ENCODE measurements around the gene SDF2.

Gene SDF2, protein sequence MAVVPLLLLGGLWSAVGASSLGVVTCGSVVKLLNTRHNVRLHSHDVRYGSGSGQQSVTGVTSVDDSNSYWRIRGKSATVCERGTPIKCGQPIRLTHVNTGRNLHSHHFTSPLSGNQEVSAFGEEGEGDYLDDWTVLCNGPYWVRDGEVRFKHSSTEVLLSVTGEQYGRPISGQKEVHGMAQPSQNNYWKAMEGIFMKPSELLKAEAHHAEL

DNA sequence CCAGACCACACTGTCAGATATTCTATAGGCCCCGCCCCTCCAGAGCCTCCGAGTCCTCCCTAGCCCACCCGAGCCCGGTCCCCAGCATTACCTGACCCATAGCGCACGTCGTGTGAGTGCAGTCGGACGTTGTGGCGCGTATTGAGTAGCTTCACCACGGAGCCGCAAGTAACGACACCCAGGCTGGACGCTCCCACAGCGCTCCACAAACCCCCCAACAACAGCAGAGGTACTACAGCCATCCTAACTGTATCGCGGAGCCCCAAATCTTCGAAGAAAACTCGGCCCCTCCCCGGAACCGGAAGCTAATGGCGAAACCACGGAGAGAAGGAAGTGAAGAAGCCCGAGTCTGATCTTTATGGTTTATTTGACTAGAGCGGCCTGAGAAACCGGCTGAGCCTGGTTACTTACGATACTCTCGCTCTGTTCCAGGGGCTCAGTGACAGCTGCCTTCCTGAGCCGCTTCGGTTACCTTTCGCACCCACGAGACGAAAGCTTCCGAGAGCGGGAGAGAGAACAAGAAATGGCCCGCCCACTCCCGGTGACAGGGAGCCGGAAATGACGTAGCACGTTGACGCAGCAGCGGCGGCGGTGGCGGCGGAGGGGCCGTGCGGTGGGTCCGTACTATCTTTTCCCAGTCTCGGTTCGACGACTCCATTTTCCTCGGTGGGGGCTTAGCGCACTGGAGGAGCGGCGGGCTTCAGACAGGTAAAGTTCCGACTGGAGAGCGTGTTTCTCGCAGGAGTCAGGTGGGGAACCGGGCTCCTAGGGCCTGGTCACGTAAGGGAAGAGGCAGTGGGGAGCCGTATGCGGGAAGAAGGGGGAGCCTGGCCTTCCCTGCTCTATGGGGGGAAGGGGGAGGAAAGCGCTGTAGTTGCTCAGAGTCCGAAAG, at the start of gene SDF2, which contains the start of gene SUPT6H:
TSS of gene SDF2 (minus strand) at position 272 of the 892 bp plus-strand sequence. CDS start at position 242, 30 bp downstream.
TSS of gene SUPT6H (plus strand) at position 571 of the 892 bp plus-strand sequence. CDS start 11,197 bp downstream, outside the sequence.
- no peaks in the 10 kb centered on the region for H3K27me3 ChIP-seq (ENCODE audit: control insufficient read depth, insufficient read depth, low read length)
- peaks cover 15% of the 10 kb centered on the region for H3K4me1 ChIP-seq (ENCODE audit: control insufficient read depth, insufficient read depth, low read length)
- H3K4me3 ChIP-seq (ENCODE audit: low read length): peak within 1 kb of the TSS; percentile 52
- H3K9ac ChIP-seq (ENCODE audit: low read length): peak within 1 kb of the TSS; percentile 97
- no peaks in the 10 kb centered on the region for H3K9me3 ChIP-seq (ENCODE audit: control insufficient read depth, low read length)
- H3K36me3 ChIP-seq (ENCODE audit: control insufficient read depth, insufficient read depth, low read length): no peaks in the 10 kb centered on the region

DNA sequence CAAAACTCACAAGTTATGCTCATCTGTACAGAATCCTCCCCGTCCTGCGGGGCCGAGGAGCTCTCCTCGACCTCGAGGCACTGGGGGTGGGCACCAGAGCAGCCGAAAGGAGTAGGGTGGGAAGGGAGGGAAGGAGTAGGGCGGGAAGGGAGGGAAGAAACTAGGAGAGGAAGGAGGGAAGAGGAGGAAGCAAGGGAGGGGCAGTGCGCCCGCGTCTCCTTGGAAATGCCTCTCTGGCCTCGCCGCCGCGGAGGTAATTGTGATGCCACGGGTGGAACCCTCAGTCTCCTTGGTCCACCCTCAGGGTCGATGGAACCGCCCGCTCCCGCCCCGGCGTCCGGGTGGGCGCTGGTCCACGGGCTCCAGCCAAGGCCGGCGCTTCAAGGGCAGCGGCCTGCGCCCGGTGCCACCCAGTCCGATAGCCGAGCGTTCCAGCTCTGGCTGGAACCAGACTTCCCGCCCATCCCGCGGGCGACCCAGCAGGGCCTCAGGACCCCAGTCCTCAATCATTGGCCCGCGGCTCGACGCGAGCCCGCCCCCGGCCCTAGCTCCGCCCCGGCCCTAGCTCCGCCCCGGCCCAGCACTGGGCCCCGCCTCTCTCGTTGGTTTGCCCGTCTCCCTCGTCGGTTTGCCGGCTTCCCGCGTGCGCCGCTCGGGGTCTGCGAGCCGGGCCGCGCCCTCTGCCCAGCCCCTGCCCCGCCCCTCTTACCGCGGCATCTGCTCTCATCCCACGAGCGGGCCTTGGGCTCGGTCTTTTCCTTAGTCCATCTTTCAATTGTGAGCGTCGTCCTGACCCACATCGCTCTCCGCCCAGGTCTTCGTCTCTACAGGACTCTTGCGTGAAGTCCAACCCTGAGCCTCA, 49.4 kb upstream of the SDF2 start:
- Histone ChIP-seq H3K9ac (ENCODE audit: low read length) (peak overlapping the region; percentile 45), H3K27me3 (ENCODE audit: control insufficient read depth, insufficient read depth, low read length) (no peaks in the 10 kb centered on the region), H3K4me1 (ENCODE audit: control insufficient read depth, insufficient read depth, low read length) (peaks cover 36% of the 10 kb centered on the region), H3K4me3 (ENCODE audit: low read length) (peak overlapping the region; percentile 19), H3K9me3 (ENCODE audit: control insufficient read depth, low read length) (no peaks in the 10 kb centered on the region), H3K36me3 (ENCODE audit: control insufficient read depth, insufficient read depth, low read length) (no peaks in the 10 kb centered on the region)

DNA sequence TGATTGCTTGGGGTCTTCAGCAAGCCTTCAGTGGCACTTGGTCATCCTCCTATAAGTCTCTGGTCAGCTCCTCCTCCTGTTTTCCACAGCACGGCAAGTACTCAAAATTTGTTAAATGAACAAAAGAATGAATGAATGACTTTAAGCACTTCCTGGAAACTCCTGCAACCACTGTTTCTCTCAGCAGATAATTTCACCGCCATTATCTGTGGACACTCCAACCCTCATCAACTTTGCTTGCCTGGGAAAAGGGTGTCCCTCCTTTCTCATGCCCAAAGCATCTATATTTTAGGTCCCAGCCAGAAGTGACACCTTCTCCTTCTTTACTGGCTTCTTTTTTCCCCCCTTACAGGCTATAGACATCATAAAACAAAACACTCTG, 45.6 kb upstream of the SDF2 start:
- peaks cover 33% of the 10 kb centered on the region for H3K4me1 ChIP-seq (ENCODE audit: control insufficient read depth, insufficient read depth, low read length)
- H3K9me3 ChIP-seq (ENCODE audit: control insufficient read depth, low read length): no peaks in the 10 kb centered on the region
- no peaks in the 10 kb centered on the region for H3K27me3 ChIP-seq (ENCODE audit: control insufficient read depth, insufficient read depth, low read length)
- no peak overlapping the region for H3K4me3 ChIP-seq (ENCODE audit: low read length)
- H3K9ac ChIP-seq (ENCODE audit: low read length): no peak overlapping the region
- peaks cover 10% of the 10 kb centered on the region for H3K36me3 ChIP-seq (ENCODE audit: control insufficient read depth, insufficient read depth, low read length)

DNA sequence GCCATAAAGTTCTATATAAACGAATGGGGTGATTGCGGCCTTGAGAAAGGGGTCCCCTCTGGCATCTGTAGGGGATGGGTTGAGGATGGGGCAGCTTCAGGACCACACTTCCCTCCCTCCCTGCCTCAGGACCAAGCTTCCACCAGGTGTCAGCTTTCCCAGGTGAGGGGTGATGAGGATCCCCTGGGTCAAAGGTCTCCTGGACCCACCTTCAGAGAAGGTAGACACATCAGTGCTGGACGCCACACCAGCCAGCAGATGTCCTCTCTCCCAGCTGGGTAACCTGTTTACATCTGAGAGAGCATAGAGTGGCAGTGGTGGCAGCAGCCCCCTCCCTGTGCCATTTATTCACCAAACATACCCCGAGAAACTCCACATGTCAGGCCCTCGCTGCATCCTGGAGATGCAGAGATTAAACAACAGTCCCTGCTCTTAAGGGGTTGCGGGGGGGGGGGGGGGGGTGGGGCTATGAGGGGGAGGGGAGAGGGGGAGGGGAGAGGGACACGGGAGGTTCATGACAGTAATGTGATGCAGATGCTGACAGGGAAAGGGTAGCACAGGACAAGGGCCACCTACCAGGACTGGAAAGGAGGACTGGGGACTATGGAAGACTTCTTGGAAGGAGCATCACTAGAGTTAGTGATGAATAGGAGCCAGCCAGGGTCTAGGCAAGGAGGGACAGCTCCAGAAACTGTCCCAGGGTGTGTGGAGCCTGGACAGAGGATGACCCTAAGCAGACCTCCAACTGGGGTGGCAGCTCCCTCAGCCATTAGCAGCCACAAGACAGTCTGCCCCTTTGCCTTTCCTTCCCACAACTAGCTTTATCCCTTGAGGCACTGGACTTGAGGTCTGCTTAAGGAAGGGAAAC, 45.0 kb upstream of the SDF2 start:
- H3K9ac ChIP-seq (ENCODE audit: low read length): no peak overlapping the region
- no peak overlapping the region for H3K4me3 ChIP-seq (ENCODE audit: low read length)
- peaks cover 12% of the 10 kb centered on the region for H3K36me3 ChIP-seq (ENCODE audit: control insufficient read depth, insufficient read depth, low read length)
- H3K27me3 ChIP-seq (ENCODE audit: control insufficient read depth, insufficient read depth, low read length): no peaks in the 10 kb centered on the region
- H3K9me3 ChIP-seq (ENCODE audit: control insufficient read depth, low read length): no peaks in the 10 kb centered on the region
- peaks cover 27% of the 10 kb centered on the region for H3K4me1 ChIP-seq (ENCODE audit: control insufficient read depth, insufficient read depth, low read length)

DNA sequence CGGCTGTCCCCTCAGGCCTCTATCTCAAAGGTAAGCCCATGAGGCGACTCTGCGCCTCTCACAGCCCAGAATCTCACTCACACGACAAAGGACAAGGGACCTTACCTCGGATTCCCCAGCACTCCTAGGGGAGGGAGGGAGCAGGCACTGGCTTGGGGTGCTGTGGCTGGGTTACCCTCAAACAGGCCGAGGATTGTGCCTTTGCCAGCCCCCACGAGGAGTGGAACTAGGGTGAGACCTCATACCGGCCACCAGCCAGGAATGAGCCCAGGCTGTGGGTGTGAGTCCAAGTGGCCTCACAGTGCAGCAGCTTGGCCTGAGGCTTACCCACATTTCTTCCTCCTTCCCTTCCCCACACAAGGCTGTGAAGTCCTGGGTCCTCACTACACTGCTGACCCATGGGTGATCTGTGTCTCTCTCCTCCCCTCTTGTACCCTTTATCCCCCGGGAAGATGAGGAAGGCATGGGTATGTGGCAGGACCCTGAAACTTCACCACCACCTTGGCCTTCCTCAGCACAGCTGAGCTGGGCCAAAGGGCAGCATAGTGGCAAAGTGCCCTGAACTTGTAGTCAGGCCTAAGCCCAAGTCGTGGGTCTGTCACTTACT, 44.1 kb upstream of the SDF2 start:
- no peak overlapping the region for H3K4me3 ChIP-seq (ENCODE audit: low read length)
- H3K4me1 ChIP-seq (ENCODE audit: control insufficient read depth, insufficient read depth, low read length): peaks cover 21% of the 10 kb centered on the region
- no peak overlapping the region for H3K9ac ChIP-seq (ENCODE audit: low read length)
- H3K9me3 ChIP-seq (ENCODE audit: control insufficient read depth, low read length): no peaks in the 10 kb centered on the region
- H3K36me3 ChIP-seq (ENCODE audit: control insufficient read depth, insufficient read depth, low read length): peaks cover 21% of the 10 kb centered on the region
- H3K27me3 ChIP-seq (ENCODE audit: control insufficient read depth, insufficient read depth, low read length): no peaks in the 10 kb centered on the region

DNA sequence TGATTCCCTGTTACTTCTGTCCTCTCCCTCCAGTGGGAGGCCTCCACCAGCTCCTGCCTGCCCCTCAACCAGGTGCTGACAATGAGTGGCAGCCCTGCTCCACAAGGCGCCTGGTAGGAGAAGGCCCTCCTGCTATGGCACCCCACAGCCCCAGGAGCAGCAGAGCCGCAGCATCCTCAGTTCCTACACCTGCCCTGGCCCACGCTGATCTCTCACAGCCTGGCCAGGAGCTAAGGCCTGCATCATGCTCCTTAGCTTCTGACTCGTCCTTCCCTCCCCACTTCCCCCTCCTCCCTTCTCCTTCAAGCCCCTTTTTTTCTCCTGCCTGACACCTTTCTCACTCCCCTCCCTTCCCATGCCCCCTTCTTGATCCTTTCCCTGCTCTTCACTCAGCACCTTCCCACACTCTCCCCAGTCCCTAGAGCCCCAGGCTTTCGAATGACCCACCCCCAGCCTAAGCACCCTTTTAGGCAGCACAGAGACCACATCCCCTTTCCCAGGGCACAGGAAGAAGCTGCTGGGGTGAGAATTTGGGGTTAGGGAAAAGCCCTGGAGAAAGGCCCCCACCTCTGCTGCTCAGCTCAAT, 43.5 kb upstream of the SDF2 start:
- Histone ChIP-seq H3K9ac (ENCODE audit: low read length) (no peak overlapping the region), H3K27me3 (ENCODE audit: control insufficient read depth, insufficient read depth, low read length) (no peaks in the 10 kb centered on the region)

DNA sequence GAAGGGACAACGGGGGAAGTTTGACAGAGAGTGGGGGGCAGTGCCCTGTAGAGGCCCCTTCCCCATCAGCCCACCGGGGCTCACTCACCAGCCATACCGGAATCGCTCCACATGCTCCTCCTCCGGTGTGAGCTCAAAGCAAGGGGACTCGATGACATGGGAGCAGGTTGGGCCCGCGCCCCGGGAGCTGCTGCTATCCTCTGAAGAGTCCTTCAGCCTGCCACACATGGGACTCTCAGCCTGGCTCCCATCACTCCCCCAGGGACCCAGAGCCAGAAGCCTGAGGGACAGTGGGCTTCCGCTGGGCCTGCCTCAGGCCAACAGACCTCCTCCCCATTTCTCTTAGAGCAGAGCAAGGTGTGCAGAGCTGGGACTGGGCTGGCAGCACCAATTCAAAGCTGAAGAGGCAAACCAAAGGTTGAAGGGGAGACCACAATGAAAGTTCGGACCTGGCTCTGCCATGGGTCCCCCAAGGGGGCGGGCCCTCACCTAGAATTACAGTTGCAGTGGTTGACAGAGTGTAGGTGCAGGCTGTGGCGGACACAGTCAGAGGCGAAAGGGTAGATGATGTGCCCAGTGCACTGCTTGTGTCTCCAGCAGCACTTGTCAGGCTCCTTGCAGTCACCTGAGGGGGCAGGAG, 42.6 kb upstream of the SDF2 start:
- peaks cover 36% of the 10 kb centered on the region for H3K36me3 ChIP-seq (ENCODE audit: control insufficient read depth, insufficient read depth, low read length)

More for the DNA sequence above, 43.5 kb upstream of the SDF2 start:
- peaks cover 27% of the 10 kb centered on the region for H3K36me3 ChIP-seq (ENCODE audit: control insufficient read depth, insufficient read depth, low read length)
- H3K4me3 ChIP-seq (ENCODE audit: low read length): no peak overlapping the region
- H3K4me1 ChIP-seq (ENCODE audit: control insufficient read depth, insufficient read depth, low read length): peaks cover 18% of the 10 kb centered on the region
- no peaks in the 10 kb centered on the region for H3K9me3 ChIP-seq (ENCODE audit: control insufficient read depth, low read length)

DNA sequence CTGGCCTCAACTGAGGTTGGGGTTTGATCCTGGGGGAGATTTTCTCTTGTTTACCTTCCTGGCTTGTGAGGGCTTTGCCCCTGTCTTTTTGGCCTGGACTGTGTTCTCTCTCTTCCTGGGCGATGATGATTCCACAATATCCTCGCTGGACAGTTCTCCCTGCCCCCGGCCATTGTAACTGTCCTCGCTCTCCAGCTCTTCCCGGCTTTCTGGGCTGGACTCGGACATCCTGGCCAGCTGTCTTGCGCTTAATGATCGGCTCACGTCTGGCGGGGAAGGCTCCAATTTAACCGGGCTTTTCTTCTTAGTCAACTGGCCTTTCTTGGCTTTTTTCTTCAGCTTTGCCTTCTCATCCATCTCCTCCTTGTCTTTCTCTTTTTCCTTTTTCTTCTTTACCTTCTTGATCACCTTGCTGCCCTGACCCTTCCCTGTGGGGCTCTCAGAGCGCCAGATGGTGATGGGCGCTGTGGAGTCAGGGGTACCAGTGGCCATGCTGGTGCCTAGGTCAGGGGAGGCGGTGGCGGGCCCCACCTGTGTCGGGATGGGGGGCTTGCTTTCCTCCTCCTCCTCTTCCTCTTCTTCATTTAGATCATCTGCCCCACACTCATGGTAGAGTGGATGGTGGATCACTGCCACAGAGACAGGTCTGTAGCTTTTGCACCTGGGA, 42.0 kb upstream of the SDF2 start:
- H3K9me3 ChIP-seq (ENCODE audit: control insufficient read depth, low read length): no peaks in the 10 kb centered on the region
- no peak overlapping the region for H3K4me3 ChIP-seq (ENCODE audit: low read length)
- H3K36me3 ChIP-seq (ENCODE audit: control insufficient read depth, insufficient read depth, low read length): peaks cover 42% of the 10 kb centered on the region
- no peak overlapping the region for H3K9ac ChIP-seq (ENCODE audit: low read length)
- no peaks in the 10 kb centered on the region for H3K27me3 ChIP-seq (ENCODE audit: control insufficient read depth, insufficient read depth, low read length)
- peaks cover 18% of the 10 kb centered on the region for H3K4me1 ChIP-seq (ENCODE audit: control insufficient read depth, insufficient read depth, low read length)

More for the DNA sequence above, 42.6 kb upstream of the SDF2 start:
- H3K4me3 ChIP-seq (ENCODE audit: low read length): no peak overlapping the region
- H3K9me3 ChIP-seq (ENCODE audit: control insufficient read depth, low read length): no peaks in the 10 kb centered on the region
- H3K9ac ChIP-seq (ENCODE audit: low read length): no peak overlapping the region
- H3K4me1 ChIP-seq (ENCODE audit: control insufficient read depth, insufficient read depth, low read length): peaks cover 18% of the 10 kb centered on the region
- no peaks in the 10 kb centered on the region for H3K27me3 ChIP-seq (ENCODE audit: control insufficient read depth, insufficient read depth, low read length)

DNA sequence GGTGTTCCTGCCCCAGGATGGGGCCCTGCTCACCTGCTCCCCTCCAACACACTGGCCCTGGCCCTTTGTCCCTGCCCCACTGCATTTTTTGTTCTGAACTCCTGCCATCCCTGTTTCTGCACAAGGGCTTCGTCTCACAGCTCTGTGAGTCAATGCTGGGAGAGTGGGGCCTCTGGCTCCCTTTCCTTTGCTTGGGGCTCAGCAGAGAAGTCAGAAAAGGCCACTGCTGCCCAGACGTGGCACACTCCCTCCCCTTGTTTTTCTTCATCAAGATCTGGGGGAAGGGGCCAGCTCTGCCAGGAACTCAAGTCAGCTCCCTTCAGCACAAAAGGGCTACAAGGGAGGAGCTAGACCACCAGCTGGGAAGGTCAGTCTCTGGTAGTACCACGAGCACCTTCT, 41.0 kb upstream of the SDF2 start:
- H3K27me3 ChIP-seq (ENCODE audit: control insufficient read depth, insufficient read depth, low read length): no peaks in the 10 kb centered on the region
- H3K4me3 ChIP-seq (ENCODE audit: low read length): no peak overlapping the region
- peaks cover 27% of the 10 kb centered on the region for H3K4me1 ChIP-seq (ENCODE audit: control insufficient read depth, insufficient read depth, low read length)
- H3K36me3 ChIP-seq (ENCODE audit: control insufficient read depth, insufficient read depth, low read length): peaks cover 43% of the 10 kb centered on the region
- H3K9ac ChIP-seq (ENCODE audit: low read length): no peak overlapping the region
- no peaks in the 10 kb centered on the region for H3K9me3 ChIP-seq (ENCODE audit: control insufficient read depth, low read length)
